ENCODE results near the gene CEACAM20. TPM values are rescaled to one million over a fixed set of nuclear protein-coding genes. Genes with fewer than 3 reads are reported as not detected.

Gene CEACAM20
- total RNA-seq (under 1 TPM in 1 of 7 donors, not detected in 6; 0.60 TPM), polyA plus RNA-seq (not detected)
- long read RNA-seq, donor 1 = 0 reads
- long read RNA-seq, donor 2 = 0 reads
- long read RNA-seq, donor 3 = 0 reads

DNA sequence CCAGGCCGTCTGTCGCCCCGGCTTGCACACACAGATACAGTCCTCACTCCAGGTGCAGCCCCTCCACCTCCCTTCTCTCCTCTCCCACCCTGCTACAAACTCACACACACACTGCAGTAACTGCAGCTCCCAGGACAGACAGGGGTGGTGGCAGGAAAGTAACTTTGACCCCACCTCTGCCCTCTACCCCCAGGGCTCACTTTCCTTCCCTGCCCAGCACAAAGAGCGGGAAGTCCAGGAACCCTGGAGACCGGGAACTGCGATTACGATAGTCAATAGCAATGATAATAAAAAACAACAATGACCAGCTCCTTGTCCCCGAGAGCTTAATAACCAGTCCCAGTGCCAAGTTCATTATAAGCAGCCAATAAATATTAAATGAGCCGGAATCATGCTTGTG lies at the start of gene CEACAM20:
Gene CEACAM20 (minus strand): TSS at position 140 of the 400 bp plus-strand sequence. CDS start 166 bp downstream, outside the sequence.
- no peaks in the 10 kb centered on the region for H3K4me1 ChIP-seq (ENCODE audit: insufficient read depth)
- no peaks in the 10 kb centered on the region for H3K27me3 ChIP-seq
- H3K27ac ChIP-seq = no peak within 1 kb of the TSS
- no peak within 1 kb of the TSS for H3K4me3 ChIP-seq
- WGBS, 3 donors = 68 to 74% (median 69%) methylated on average over 9 of the region's 9 CpGs
- H3K9me3 ChIP-seq = no peaks in the 10 kb centered on the region
- intact Hi-C loops (cut with DNase I) = no loop called here
- no peak for TF ChIP-seq EP300 (IDR thresholded peaks at IDR 0.05)
- TF ChIP-seq POLR2A (IDR thresholded peaks at IDR 0.05) = no peak
- TF ChIP-seq, protein P1, sequence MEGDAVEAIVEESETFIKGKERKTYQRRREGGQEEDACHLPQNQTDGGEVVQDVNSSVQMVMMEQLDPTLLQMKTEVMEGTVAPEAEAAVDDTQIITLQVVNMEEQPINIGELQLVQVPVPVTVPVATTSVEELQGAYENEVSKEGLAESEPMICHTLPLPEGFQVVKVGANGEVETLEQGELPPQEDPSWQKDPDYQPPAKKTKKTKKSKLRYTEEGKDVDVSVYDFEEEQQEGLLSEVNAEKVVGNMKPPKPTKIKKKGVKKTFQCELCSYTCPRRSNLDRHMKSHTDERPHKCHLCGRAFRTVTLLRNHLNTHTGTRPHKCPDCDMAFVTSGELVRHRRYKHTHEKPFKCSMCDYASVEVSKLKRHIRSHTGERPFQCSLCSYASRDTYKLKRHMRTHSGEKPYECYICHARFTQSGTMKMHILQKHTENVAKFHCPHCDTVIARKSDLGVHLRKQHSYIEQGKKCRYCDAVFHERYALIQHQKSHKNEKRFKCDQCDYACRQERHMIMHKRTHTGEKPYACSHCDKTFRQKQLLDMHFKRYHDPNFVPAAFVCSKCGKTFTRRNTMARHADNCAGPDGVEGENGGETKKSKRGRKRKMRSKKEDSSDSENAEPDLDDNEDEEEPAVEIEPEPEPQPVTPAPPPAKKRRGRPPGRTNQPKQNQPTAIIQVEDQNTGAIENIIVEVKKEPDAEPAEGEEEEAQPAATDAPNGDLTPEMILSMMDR (IDR thresholded peaks at IDR 0.05) = no peak
- no peak for DNase-seq
- H3K36me3 ChIP-seq = no peaks in the 10 kb centered on the region

DNA sequence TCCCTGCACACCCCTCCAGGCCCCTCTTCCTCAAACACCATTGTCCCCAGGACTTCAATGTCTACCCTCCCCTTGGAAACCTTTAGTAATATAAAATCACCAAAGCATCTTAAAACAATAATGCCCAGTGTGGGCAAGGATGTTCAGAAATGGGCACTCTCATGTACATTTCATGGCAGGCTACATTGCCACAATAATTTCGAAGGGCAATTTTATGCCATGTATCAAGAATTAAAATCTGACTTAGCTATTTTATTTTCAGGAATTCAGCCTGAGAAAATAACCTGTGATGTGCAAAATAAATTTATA lies 48.0 kb upstream of the CEACAM20 start:
- Histone ChIP-seq H3K9me3 (no peaks in the 10 kb centered on the region), H3K4me3 (no peak overlapping the region), H3K4me1 (ENCODE audit: insufficient read depth) (no peaks in the 10 kb centered on the region), H3K36me3 (no peaks in the 10 kb centered on the region), H3K27ac (no peak overlapping the region), H3K27me3 (no peaks in the 10 kb centered on the region)
- TF ChIP-seq, protein P1 (IDR thresholded peaks at IDR 0.05) = no peak
- no peak for TF ChIP-seq EP300 (IDR thresholded peaks at IDR 0.05)
- TF ChIP-seq POLR2A (IDR thresholded peaks at IDR 0.05) = no peak
- intact Hi-C loops (cut with DNase I) = loop anchor here in 1 of 4 donors (5.0 to 10.0 kb wide), 2 partner anchors 77 to 195 kb away; no protein-coding TSS in a partner anchor
- DNase-seq = no peak
- WGBS, 3 donors = 84 to 92% (median 88%) methylated on average over 1 of the region's 1 CpG

DNA sequence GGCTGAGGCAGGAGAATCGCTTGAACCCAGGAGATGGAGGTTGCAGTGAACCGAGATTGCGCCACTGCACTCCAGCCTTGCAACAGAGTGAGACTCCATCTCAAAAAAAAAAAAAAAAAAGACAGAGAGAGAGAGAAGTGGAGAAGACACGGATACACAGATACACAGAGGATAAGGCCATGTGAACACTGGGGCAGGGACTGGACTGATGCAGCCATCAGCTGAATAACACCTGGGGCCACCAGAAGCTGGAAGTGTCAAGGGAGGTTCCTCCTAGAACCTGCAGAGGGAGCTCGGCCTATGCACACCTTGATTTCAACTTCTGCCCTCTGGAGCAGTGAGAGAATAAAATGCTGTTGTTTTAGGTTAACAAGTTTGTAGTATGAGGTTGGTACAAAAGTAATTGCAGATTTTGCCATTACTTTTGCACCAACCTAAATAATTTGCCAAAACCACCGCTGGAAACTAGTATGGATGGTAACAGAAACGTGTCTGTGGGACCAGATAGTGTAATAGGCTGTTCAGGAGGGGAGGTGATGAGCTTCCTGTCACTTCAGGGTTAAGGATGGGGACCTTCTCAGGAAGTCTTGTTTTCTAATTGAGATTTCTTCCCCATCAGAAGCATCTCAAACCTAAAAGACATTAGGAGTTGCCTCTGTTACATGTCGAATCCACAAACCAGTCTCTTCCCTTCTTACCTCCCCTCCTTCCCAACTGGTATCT lies 47.5 kb upstream of the CEACAM20 start:
- intact Hi-C loops (cut with DNase I) = loop anchor here in 1 of 4 donors (5.0 to 10.0 kb wide), 2 partner anchors 78 to 195 kb away; no protein-coding TSS in a partner anchor
- TF ChIP-seq EP300 (IDR thresholded peaks at IDR 0.05) (no peak), POLR2A (IDR thresholded peaks at IDR 0.05) (no peak)
- TF ChIP-seq, protein P1 (IDR thresholded peaks at IDR 0.05) = no peak
- 81 to 92% (median 90%) methylated on average over 8 of the region's 8 CpGs for WGBS, 3 donors
- H3K36me3 ChIP-seq = no peaks in the 10 kb centered on the region
- no peaks in the 10 kb centered on the region for H3K9me3 ChIP-seq
- H3K4me1 ChIP-seq (ENCODE audit: insufficient read depth) = no peaks in the 10 kb centered on the region
- no peak overlapping the region for H3K4me3 ChIP-seq
- no peak overlapping the region for H3K27ac ChIP-seq
- DNase-seq = no peak
- no peaks in the 10 kb centered on the region for H3K27me3 ChIP-seq

DNA sequence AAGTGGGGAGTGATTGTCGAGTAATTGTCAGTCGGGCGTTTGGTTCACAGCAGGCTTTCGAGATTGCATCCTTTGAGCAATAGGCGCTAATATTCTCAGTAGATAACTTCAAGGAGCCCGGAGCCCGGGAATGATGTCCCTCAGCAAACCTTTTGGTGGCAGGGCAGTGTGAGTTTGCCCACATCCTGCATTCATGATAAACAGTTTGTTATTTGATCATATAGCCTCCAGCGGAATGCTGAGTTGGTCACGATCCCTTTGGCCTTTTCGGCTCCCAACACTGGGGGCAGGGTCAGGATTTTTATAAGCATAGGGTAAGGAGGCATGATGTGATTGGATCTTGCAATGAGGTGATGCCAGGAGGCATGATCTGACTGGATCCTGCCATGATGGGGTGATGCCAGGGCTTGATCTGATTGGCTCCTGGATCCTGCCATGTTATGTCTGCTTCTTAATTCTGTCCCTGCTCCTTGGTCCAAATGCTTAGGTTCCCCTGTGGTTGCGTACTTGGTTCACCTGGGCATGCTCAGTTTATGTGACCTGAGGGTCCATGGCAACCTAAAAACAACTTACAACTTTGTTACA lies 45.7 kb upstream of the CEACAM20 start:
- no peaks in the 10 kb centered on the region for H3K36me3 ChIP-seq
- H3K9me3 ChIP-seq = no peaks in the 10 kb centered on the region
- intact Hi-C loops (cut with DNase I) = loop anchor here in 1 of 4 donors (5.0 to 10.0 kb wide), 2 partner anchors 80 to 197 kb away; no protein-coding TSS in a partner anchor
- no peak overlapping the region for H3K27ac ChIP-seq
- no peak overlapping the region for H3K4me3 ChIP-seq
- no peaks in the 10 kb centered on the region for H3K4me1 ChIP-seq (ENCODE audit: insufficient read depth)
- WGBS, 3 donors = 79 to 92% (median 92%) methylated on average over 11 of the region's 11 CpGs
- no peak for DNase-seq
- TF ChIP-seq POLR2A (IDR thresholded peaks at IDR 0.05) (no peak), EP300 (IDR thresholded peaks at IDR 0.05) (no peak)
- TF ChIP-seq, protein P1 (IDR thresholded peaks at IDR 0.05) = no peak
- no peaks in the 10 kb centered on the region for H3K27me3 ChIP-seq

All from ovary (tissue), 10 donors.